K562 (cell line): ENCODE measurements around the gene HSPA1B. TPM values are rescaled to one million over a fixed set of nuclear protein-coding genes. Genes with fewer than 3 reads are reported as not detected.

Source experiments
- ATF2 ChIP-seq: sonication (generic); formaldehyde crosslinking; IDR thresholded peaks from 2 replicates; pipeline ENCODE4 v1.8.1; 2022; ENCODE audit warnings: missing genetic modification reagents
- CXXC5 ChIP-seq: fragments of 250-450 bp; sonication (Bioruptor Pico); IDR thresholded peaks from 2 replicates; pipeline ENCODE4 v1.8.0; 2022; ENCODE audit warnings: inconsistent platforms, mild to moderate bottlenecking, moderate library complexity
- DLX4 ChIP-seq: fragments of 250-450 bp; sonication (Bioruptor Pico); IDR thresholded peaks from 2 replicates; pipeline ENCODE4 v1.6.1; 2021; ENCODE audit warnings: mild to moderate bottlenecking
- ETV6 ChIP-seq, 3 experiments: fragments of 150-350 bp in 1 of 3; sonication (generic) in 1 of 3; formaldehyde crosslinking in 1 of 3; IDR thresholded peaks; 2 replicates each; pipeline versions ENCODE4 v1.6.1 to v1.8.0; 2014 to 2022; ENCODE audit warnings: borderline replicate concordance in 2 of 3, low read depth in 2 of 3, antibody characterized with exemption in 1 of 3, low read length in 1 of 3, mild to moderate bottlenecking in 1 of 3, missing genetic modification reagents in 1 of 3
- HMBOX1 ChIP-seq: sonication (generic); IDR thresholded peaks from 2 replicates; pipeline ENCODE4 v1.6.1; 2016
- KDM5B ChIP-seq: fragments of 200-600 bp; sonication (generic); IDR thresholded peaks from 2 replicates; pipeline ENCODE4 v1.6.1; 2012; ENCODE audit warnings: low read depth, mild to moderate bottlenecking, moderate library complexity, low read length, control low read depth, inconsistent platforms; ENCODE audit not compliant: insufficient replicate concordance
- MED1 ChIP-seq: sonication (generic); formaldehyde crosslinking; IDR thresholded peaks from 2 replicates; pipeline ENCODE4 v1.8.1; 2023; ENCODE audit warnings: missing genetic modification reagents, borderline replicate concordance
- MNT ChIP-seq, 2 experiments: fragments of 450-650 bp; conservative IDR thresholded peaks; 2 replicates each; pipeline ENCODE4 v1.6.1; 2017; ENCODE audit warnings: mild to moderate bottlenecking in 2 of 2, moderate library complexity in 2 of 2
- PCBP2 ChIP-seq: fragments of 200-400 bp; formaldehyde crosslinking; IDR thresholded peaks from 2 replicates; pipeline ENCODE4 v1.6.1; 2018; ENCODE audit warnings: low read length, low read depth, mild to moderate bottlenecking, moderate library complexity; ENCODE audit not compliant: poor library complexity, severe bottlenecking
- PREB ChIP-seq: sonication (generic); formaldehyde crosslinking; IDR thresholded peaks from 2 replicates; pipeline ENCODE4 v1.8.1; 2023; ENCODE audit warnings: mild to moderate bottlenecking, missing genetic modification reagents
- RBM14 ChIP-seq: fragments of 200-400 bp; formaldehyde crosslinking; IDR thresholded peaks from 2 replicates; pipeline ENCODE4 v1.6.1; 2018; ENCODE audit warnings: low read depth, mild to moderate bottlenecking, low read length, moderate library complexity, borderline replicate concordance; ENCODE audit not compliant: insufficient read depth
- TEAD2 ChIP-seq: fragments of 450-650 bp; IDR thresholded peaks from 2 replicates; pipeline ENCODE4 v1.6.1; 2016; ENCODE audit warnings: missing genetic modification characterization, control low read depth, missing compliant biosample characterization
- VEZF1 ChIP-seq: fragments of 200-800 bp; sonication (Bioruptor generic); IDR thresholded peaks from 2 replicates; pipeline ENCODE4 v1.6.1; 2017; ENCODE audit warnings: missing genetic modification characterization, missing compliant biosample characterization
- ZBTB34 ChIP-seq: fragments of 250-450 bp; sonication (Bioruptor Pico); IDR thresholded peaks from 2 replicates; pipeline ENCODE4 v1.8.0; 2021; ENCODE audit warnings: mild to moderate bottlenecking, moderate library complexity
- ZNF311 ChIP-seq: fragments of 250-450 bp; sonication (Bioruptor Pico); IDR thresholded peaks from 2 replicates; pipeline ENCODE4 v1.4.0; 2020; ENCODE audit warnings: mild to moderate bottlenecking, moderate library complexity
- polyA plus RNA-seq, 8 experiments: library from polyadenylated mRNA; depleted of rRNA in 4 of 8; stranded (reverse) in 5 of 8; unstranded in 3 of 8; fragments of >200 nt; fragmentation: Nextera tagmentation in 2 of 8; fragmentation: Illumina TruSeq in 1 of 8; extraction: Ambion mirVana in 2 of 8; extraction: Trizol in 1 of 8; gene quantifications; 2 replicates each; pipeline versions ENCODE4 v1.2.1 to v1.2.3, GENCODE V29; 2011 to 2014; ENCODE audit warnings: inconsistent platforms in 1 of 8, missing spikeins in 1 of 8
- total RNA-seq, 7 experiments: library from RNA; depleted of rRNA in 6 of 7; stranded (reverse); fragments of >200 nt in 6 of 7; fragmentation: Illumina TruSeq in 2 of 7; extraction: Trizol in 2 of 7; gene quantifications; 2 replicates each; pipeline versions ENCODE4 v1.2.1 to v1.2.3, GENCODE V29; 2011 to 2021; ENCODE audit warnings: low replicate concordance in 1 of 7

HSPA1B gene
- total and polyA plus RNA-seq, 9 of the 15 experiments (the other 6 are each of a cell fraction or from before 2014, with no cell fraction given): 0.27 to 227 (median 51.2) TPM

GRCh38 chr6:31862344-31863235 is 35.1 kb downstream of the HSPA1B start, which contains the start of gene NEU1 (continued):
- TF ChIP-seq MNT (conservative IDR thresholded peaks at IDR 0.05) (peak; percentile 99), CXXC5 (peak; percentile 97), ZBTB34 (CRISPR knock-in tag) (no peak), RBM14 (0 out of 2 replicates have a peak, but pooled peaks have one; percentile 89), ZNF311 (no peak), VEZF1 (CRISPR knock-in tag) (peak; percentile 81; the same call in 1 of the 2 replicates), DLX4 (no peak), PREB (CRISPR knock-in tag) (peak; percentile 99), ETV6 (IDR thresholded peaks at IDR 0.05; ENCODE audit: borderline replicate concordance in 1 of 2, low read depth in 2 of 2, low read length in 1 of 2) (no peak), ETV6 (CRISPR knock-in tag; IDR thresholded peaks at IDR 0.05; ENCODE audit: borderline replicate concordance) (no peak), ATF2 (CRISPR knock-in tag) (no peak), KDM5B (peak; percentile 99), PCBP2 (no peak), MED1 (CRISPR knock-in tag) (no peak), TEAD2 (tag) (no peak), HMBOX1 (no peak)
